ENCODE data around the gene NPEPPS. TPM values are rescaled to one million over a fixed set of nuclear protein-coding genes. Genes with fewer than 3 reads are reported as not detected.
A peak's percentile ranks its signal among the peaks of the same experiment; 100 is the strongest.
"Not testable (repeated sequence)": the region's sequence is repeated elsewhere in the genome, so short reads cannot be mapped to it uniquely, and the experiment has no call there.

The NPEPPS gene
- total RNA-seq, 1 experiment from 2014 or later: 117 TPM

DNA sequence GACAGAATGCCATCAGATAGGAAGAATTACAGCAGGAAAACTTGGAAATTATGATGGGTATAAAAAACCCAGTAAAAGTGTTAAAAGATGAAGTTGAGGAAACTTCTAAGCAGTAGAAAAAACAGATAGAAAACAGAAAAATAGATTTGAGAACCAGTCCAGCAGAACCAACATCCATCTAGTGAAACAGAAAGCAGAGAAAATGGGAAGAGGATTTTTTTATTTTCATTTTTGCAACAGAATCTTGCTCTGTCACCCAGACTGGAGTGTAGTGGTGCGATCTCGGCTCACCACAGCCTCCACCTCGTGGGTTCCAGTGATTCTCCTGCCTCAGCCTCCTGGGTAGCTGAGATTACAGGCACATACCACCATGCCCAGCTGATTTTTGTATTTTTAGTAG lies 41.7 kb downstream of the NPEPPS start:
- not testable (repeated sequence) for H4K91ac ChIP-seq (ENCODE audit: insufficient read length, low read depth, low read length); H3K9ac ChIP-seq (ENCODE audit: extremely low read depth, insufficient read length, low read length); H2BK120ac ChIP-seq (ENCODE audit: low read depth, low read length, poor library complexity, severe bottlenecking); H3K18ac ChIP-seq (ENCODE audit: insufficient read length, low read depth, low read length); H3K56ac ChIP-seq (ENCODE audit: insufficient read length, low read depth, low read length); H3K27ac ChIP-seq (ENCODE audit: insufficient read length, low read depth, low read length); H2BK12ac ChIP-seq (ENCODE audit: insufficient read length, low read depth, low read length); H3K4me1 ChIP-seq (ENCODE audit: insufficient read depth, low read length); H2BK20ac ChIP-seq (ENCODE audit: low read depth, low read length, poor library complexity, severe bottlenecking); H3K79me1 ChIP-seq (ENCODE audit: insufficient read depth, low read depth, low read length, poor library complexity, severe bottlenecking); DNase-seq; H3K9me3 Mint-ChIP-seq; H3K27me3 Mint-ChIP-seq (ENCODE audit: low read depth); H3K23me2 ChIP-seq (ENCODE audit: insufficient read length, low read depth, low read length, poor library complexity, severe bottlenecking); H2BK15ac ChIP-seq (ENCODE audit: low read depth, low read length); H4K20me1 ChIP-seq (ENCODE audit: control insufficient read depth, insufficient read depth, insufficient read length); H3K4ac ChIP-seq (ENCODE audit: low read depth, low read length); H3K4me2 ChIP-seq (ENCODE audit: insufficient read depth, insufficient read length, low read length); H3K4me1 Mint-ChIP-seq; H2BK5ac ChIP-seq (ENCODE audit: insufficient read length, low read length); H3K14ac ChIP-seq (ENCODE audit: insufficient read depth, low read length); H3K23ac ChIP-seq (ENCODE audit: insufficient read length, low read depth, low read length); H3K4me3 Mint-ChIP-seq; H2AK5ac ChIP-seq (ENCODE audit: insufficient read length, low read length); H3K79me2 ChIP-seq (ENCODE audit: insufficient read depth, low read length); H3T11ph ChIP-seq (ENCODE audit: low read length); H4K5ac ChIP-seq (ENCODE audit: insufficient read length, low read depth, low read length); H3K27me3 ChIP-seq (ENCODE audit: insufficient read depth, low read length); H2AFZ ChIP-seq (ENCODE audit: low read length); H3K9me3 ChIP-seq (ENCODE audit: control insufficient read depth, low read depth, low read length); H4K8ac ChIP-seq (replicated peaks; ENCODE audit: insufficient read length, low read depth, low read length)
- peak overlapping the region in 1 of 3 experiments; percentile 29; a peak in 2 of 7 replicates for H3K27ac Mint-ChIP-seq
- H3K36me3 Mint-ChIP-seq (ENCODE audit: insufficient read depth in 1 of 3, low read depth in 3 of 3): peaks cover 4 to 17% (median 16%) of the 10 kb centered on the region in 3 experiments; a peak in 6 of 7 replicates
- no CpG with 5 or more reads among the region's 3 CpGs for WGBS (ENCODE audit: extremely low coverage, insufficient read length, low lambda C conversion rate)

DNA sequence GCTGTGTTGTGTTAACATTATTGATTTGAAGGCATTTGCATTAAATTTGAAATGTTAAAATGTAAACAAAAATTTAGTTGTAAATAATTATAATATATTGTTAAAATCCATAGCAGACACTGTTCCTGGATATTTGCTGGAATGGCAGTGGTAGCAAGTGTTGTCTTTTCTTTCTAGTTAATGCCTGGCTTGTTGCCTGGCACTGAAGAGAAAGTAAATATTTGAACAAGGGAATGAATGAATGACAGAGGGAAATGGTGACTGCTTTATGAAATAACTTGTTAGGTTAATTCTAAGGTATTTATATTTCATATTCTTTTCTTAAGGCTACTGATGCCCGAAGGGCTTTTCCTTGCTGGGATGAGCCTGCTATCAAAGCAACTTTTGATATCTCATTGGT lies 51.5 kb downstream of the NPEPPS start:
- not testable (repeated sequence) for H3K4ac ChIP-seq (ENCODE audit: low read depth, low read length); H3K27ac Mint-ChIP-seq; H2BK15ac ChIP-seq (ENCODE audit: low read depth, low read length); H4K20me1 ChIP-seq (ENCODE audit: control insufficient read depth, insufficient read depth, insufficient read length); H3K79me2 ChIP-seq (ENCODE audit: insufficient read depth, low read length); H3K9me3 Mint-ChIP-seq; H3K23ac ChIP-seq (ENCODE audit: insufficient read length, low read depth, low read length); H3K27me3 ChIP-seq (ENCODE audit: insufficient read depth, low read length); H3K79me1 ChIP-seq (ENCODE audit: insufficient read depth, low read depth, low read length, poor library complexity, severe bottlenecking); H3K56ac ChIP-seq (ENCODE audit: insufficient read length, low read depth, low read length); H4K8ac ChIP-seq (replicated peaks; ENCODE audit: insufficient read length, low read depth, low read length); H3K4me1 ChIP-seq (ENCODE audit: insufficient read depth, low read length); H3K23me2 ChIP-seq (ENCODE audit: insufficient read length, low read depth, low read length, poor library complexity, severe bottlenecking); H3K9me3 ChIP-seq (ENCODE audit: control insufficient read depth, low read depth, low read length); H3K27me3 Mint-ChIP-seq (ENCODE audit: low read depth); H3K4me2 ChIP-seq (ENCODE audit: insufficient read depth, insufficient read length, low read length); H2AFZ ChIP-seq (ENCODE audit: low read length); H2BK120ac ChIP-seq (ENCODE audit: low read depth, low read length, poor library complexity, severe bottlenecking); DNase-seq; H3K27ac ChIP-seq (ENCODE audit: insufficient read length, low read depth, low read length); H3K4me1 Mint-ChIP-seq; H3K18ac ChIP-seq (ENCODE audit: insufficient read length, low read depth, low read length); H3K4me3 Mint-ChIP-seq; H2BK5ac ChIP-seq (ENCODE audit: insufficient read length, low read length); H3K9ac ChIP-seq (ENCODE audit: extremely low read depth, insufficient read length, low read length); H3K14ac ChIP-seq (ENCODE audit: insufficient read depth, low read length); H3T11ph ChIP-seq (ENCODE audit: low read length); H4K5ac ChIP-seq (ENCODE audit: insufficient read length, low read depth, low read length); H2AK5ac ChIP-seq (ENCODE audit: insufficient read length, low read length); H2BK12ac ChIP-seq (ENCODE audit: insufficient read length, low read depth, low read length); H4K91ac ChIP-seq (ENCODE audit: insufficient read length, low read depth, low read length); H2BK20ac ChIP-seq (ENCODE audit: low read depth, low read length, poor library complexity, severe bottlenecking)
- H3K36me3 Mint-ChIP-seq (ENCODE audit: insufficient read depth in 1 of 3, low read depth in 3 of 3): peaks cover 0 to 28% (median 12%) of the 10 kb centered on the region in 3 experiments; a peak in 5 of 7 replicates
- WGBS (ENCODE audit: extremely low coverage, insufficient read length, low lambda C conversion rate): no CpG with 5 or more reads among the region's 1 CpG
